GM21576 (cell line): ENCODE results near the gene RUBCN.
A peak's percentile ranks its signal among the peaks of the same experiment; 100 is the strongest.
"Not testable (repeated sequence)": the region's sequence is repeated elsewhere in the genome, so short reads cannot be mapped to it uniquely, and the experiment has no call there.

Experiments
- ATAC-seq: cut with Tn5 transposase; IDR thresholded peaks from one replicate; pipeline ENCODE4 v1.9.1; 2021; ENCODE audit warnings: mild to moderate bottlenecking, moderate library complexity; ENCODE audit not compliant: unreplicated experiment

RUBCN gene

GRCh38 chr3:197626404-197627157, 110.1 kb downstream of the RUBCN start:
- ATAC-seq = peak; percentile 31

- ATAC-seq = not testable (repeated sequence)
Measured at GRCh38 chr3:197621478-197621877, 115.2 kb downstream of the RUBCN start.
